Neural cell (in vitro differentiated cells): ENCODE measurements around the gene IGSF1. TPM values are rescaled to one million over a fixed set of nuclear protein-coding genes. Genes with fewer than 3 reads are reported as not detected.

Experiments used
- H2AFZ ChIP-seq: fragments of 200-600, 300-800 bp; sonication (generic), shearing (Covaris generic); 2 replicates; pipeline ENCODE4 v1.6.0; 2014; ENCODE audit warnings: low read depth, mild to moderate bottlenecking, antibody characterized with exemption, low read length, moderate library complexity
- H3F3A ChIP-seq: fragments of 200-600 bp; shearing (Covaris generic); 2 replicates; pipeline ENCODE4 v1.6.1; 2016; ENCODE audit warnings: mild to moderate bottlenecking, moderate library complexity, mixed read lengths, antibody characterized with exemption, low read length; ENCODE audit not compliant: insufficient read depth, poor library complexity, severe bottlenecking
- H3K27ac ChIP-seq: fragments of 200-600, 300-800 bp; sonication (generic), shearing (Covaris generic); 2 replicates; pipeline ENCODE4 v1.5.1; 2014; ENCODE audit warnings: mild to moderate bottlenecking, low read length, moderate library complexity
- H3K27me3 ChIP-seq: fragments of 300-800, 200-600 bp; sonication (generic), shearing (Covaris generic); 2 replicates; pipeline ENCODE4 v1.6.0; 2014; ENCODE audit warnings: mild to moderate bottlenecking, low read depth, low read length, moderate library complexity; ENCODE audit not compliant: insufficient read depth
- H3K36me3 ChIP-seq: fragments of 300-800, 200-600 bp; sonication (generic), shearing (Covaris generic); 2 replicates; pipeline ENCODE4 v1.5.1; 2014; ENCODE audit warnings: mild to moderate bottlenecking, antibody characterized with exemption, low read length, moderate library complexity; ENCODE audit not compliant: insufficient read depth
- H3K4me2 ChIP-seq: fragments of 300-800, 200-600 bp; sonication (generic), shearing (Covaris generic); 2 replicates; pipeline ENCODE4 v1.6.0; 2014; ENCODE audit warnings: mild to moderate bottlenecking, low read length
- H3K4me3 ChIP-seq: fragments of 300-800, 200-600 bp; sonication (generic), shearing (Covaris generic); 2 replicates; pipeline ENCODE4 v1.5.1; 2014; ENCODE audit warnings: mild to moderate bottlenecking, low read length, moderate library complexity
- H3K79me2 ChIP-seq: fragments of 200-600 bp; shearing (Covaris generic); replicated peaks from 2 replicates; pipeline ENCODE4 v1.6.0; 2014; ENCODE audit warnings: mild to moderate bottlenecking, low read length, moderate library complexity; ENCODE audit not compliant: insufficient read depth
- H3K9ac ChIP-seq: fragments of 300-800, 200-600 bp; sonication (generic), shearing (Covaris generic); 2 replicates; pipeline ENCODE4 v1.6.1; 2016; ENCODE audit warnings: mild to moderate bottlenecking, low read length, mixed read lengths
- H3K9me2 ChIP-seq: fragments of 200-600 bp; shearing (Covaris generic); 2 replicates; pipeline ENCODE4 v1.6.1; 2016; ENCODE audit warnings: mild to moderate bottlenecking, low read length, mixed read lengths; ENCODE audit not compliant: insufficient read depth
- H3K9me3 ChIP-seq: fragments of 200-600, 300-800 bp; sonication (generic), shearing (Covaris generic); 2 replicates; pipeline ENCODE4 v1.6.1; 2016; ENCODE audit warnings: mild to moderate bottlenecking, mixed run types, low read length, moderate library complexity, mixed read lengths
- H4K20me1 ChIP-seq: fragments of 200-600 bp; shearing (Covaris generic); 2 replicates; pipeline ENCODE4 v1.6.1; 2016; ENCODE audit warnings: mild to moderate bottlenecking, mixed run types; ENCODE audit not compliant: insufficient read depth
- EP300 ChIP-seq: fragments of 450-650 bp; conservative IDR thresholded peaks from 2 replicates; pipeline ENCODE4 v1.6.1; 2014; ENCODE audit warnings: antibody characterized with exemption, mild to moderate bottlenecking, moderate library complexity; ENCODE audit not compliant: poor library complexity, severe bottlenecking
- EZH2 ChIP-seq: fragments of 200-600, 300-800 bp; shearing (Covaris generic), sonication (generic); IDR thresholded peaks from 2 replicates; pipeline ENCODE4 v1.6.1; 2014; ENCODE audit warnings: antibody characterized with exemption, low read length, borderline replicate concordance, mild to moderate bottlenecking; ENCODE audit not compliant: insufficient read depth, poor library complexity, severe bottlenecking
- MXI1 ChIP-seq: fragments of 450-650 bp; conservative IDR thresholded peaks from 2 replicates; pipeline ENCODE4 v1.6.1; 2014; ENCODE audit warnings: antibody characterized with exemption, mild to moderate bottlenecking; ENCODE audit not compliant: poor library complexity, severe bottlenecking
- POLR2AphosphoS5 ChIP-seq: IDR thresholded peaks from 2 replicates; pipeline ENCODE4 v1.6.1; 2012
- RAD21 ChIP-seq: fragments of 450-650 bp; conservative IDR thresholded peaks from 2 replicates; pipeline ENCODE4 v1.6.1; 2014; ENCODE audit warnings: antibody characterized with exemption, mild to moderate bottlenecking, moderate library complexity
- TAF1 ChIP-seq: IDR thresholded peaks from 2 replicates; pipeline ENCODE4 v1.6.1; 2012; ENCODE audit warnings: low read depth
- polyA plus RNA-seq: library from polyadenylated mRNA; depleted of rRNA; stranded (reverse); fragments of >200 nt; gene quantifications from 2 replicates; pipeline ENCODE4 v1.2.3, GENCODE V29; 2014
- TF ChIP-seq, protein P1 (sequence below): fragments of 450-650 bp; IDR thresholded peaks from 2 replicates; pipeline ENCODE4 v1.5.1; 2014; ENCODE audit warnings: antibody characterized with exemption, mild to moderate bottlenecking, moderate library complexity; ENCODE audit not compliant: poor library complexity, severe bottlenecking
- TF ChIP-seq, protein P2 (sequence below): IDR thresholded peaks from 2 replicates; pipeline ENCODE4 v1.6.1; 2012; ENCODE audit warnings: borderline replicate concordance

The IGSF1 gene
- polyA plus RNA-seq, 1 donor from 2014 or later = 2.6 TPM

DNA sequence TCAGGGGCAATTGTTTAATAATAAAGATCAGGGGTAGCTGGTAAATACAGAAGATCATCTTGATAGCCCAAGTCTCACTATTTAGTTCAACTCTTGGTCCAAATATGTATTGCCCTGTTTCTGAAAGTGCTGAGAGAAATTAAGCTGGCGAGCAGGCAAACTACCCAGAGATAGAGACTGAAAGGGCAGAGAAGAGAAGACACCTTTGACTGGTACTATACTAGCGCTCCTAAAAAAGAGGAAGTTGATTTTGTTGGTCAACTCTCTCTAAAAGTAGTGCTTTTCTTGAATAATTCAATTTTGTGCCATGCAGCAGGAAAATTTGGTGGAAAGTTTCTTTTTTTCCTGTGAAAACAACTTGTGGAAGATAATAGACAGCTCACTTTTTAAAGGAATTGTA lies 64.0 kb downstream of the IGSF1 start:
- TF ChIP-seq EP300 (no peak), RAD21 (no peak), MXI1 (no peak), POLR2AphosphoS5 (no peak), TAF1 (no peak), EZH2 (no peak)
- TF ChIP-seq, protein P1, sequence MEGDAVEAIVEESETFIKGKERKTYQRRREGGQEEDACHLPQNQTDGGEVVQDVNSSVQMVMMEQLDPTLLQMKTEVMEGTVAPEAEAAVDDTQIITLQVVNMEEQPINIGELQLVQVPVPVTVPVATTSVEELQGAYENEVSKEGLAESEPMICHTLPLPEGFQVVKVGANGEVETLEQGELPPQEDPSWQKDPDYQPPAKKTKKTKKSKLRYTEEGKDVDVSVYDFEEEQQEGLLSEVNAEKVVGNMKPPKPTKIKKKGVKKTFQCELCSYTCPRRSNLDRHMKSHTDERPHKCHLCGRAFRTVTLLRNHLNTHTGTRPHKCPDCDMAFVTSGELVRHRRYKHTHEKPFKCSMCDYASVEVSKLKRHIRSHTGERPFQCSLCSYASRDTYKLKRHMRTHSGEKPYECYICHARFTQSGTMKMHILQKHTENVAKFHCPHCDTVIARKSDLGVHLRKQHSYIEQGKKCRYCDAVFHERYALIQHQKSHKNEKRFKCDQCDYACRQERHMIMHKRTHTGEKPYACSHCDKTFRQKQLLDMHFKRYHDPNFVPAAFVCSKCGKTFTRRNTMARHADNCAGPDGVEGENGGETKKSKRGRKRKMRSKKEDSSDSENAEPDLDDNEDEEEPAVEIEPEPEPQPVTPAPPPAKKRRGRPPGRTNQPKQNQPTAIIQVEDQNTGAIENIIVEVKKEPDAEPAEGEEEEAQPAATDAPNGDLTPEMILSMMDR = no peak
- TF ChIP-seq, protein P2, sequence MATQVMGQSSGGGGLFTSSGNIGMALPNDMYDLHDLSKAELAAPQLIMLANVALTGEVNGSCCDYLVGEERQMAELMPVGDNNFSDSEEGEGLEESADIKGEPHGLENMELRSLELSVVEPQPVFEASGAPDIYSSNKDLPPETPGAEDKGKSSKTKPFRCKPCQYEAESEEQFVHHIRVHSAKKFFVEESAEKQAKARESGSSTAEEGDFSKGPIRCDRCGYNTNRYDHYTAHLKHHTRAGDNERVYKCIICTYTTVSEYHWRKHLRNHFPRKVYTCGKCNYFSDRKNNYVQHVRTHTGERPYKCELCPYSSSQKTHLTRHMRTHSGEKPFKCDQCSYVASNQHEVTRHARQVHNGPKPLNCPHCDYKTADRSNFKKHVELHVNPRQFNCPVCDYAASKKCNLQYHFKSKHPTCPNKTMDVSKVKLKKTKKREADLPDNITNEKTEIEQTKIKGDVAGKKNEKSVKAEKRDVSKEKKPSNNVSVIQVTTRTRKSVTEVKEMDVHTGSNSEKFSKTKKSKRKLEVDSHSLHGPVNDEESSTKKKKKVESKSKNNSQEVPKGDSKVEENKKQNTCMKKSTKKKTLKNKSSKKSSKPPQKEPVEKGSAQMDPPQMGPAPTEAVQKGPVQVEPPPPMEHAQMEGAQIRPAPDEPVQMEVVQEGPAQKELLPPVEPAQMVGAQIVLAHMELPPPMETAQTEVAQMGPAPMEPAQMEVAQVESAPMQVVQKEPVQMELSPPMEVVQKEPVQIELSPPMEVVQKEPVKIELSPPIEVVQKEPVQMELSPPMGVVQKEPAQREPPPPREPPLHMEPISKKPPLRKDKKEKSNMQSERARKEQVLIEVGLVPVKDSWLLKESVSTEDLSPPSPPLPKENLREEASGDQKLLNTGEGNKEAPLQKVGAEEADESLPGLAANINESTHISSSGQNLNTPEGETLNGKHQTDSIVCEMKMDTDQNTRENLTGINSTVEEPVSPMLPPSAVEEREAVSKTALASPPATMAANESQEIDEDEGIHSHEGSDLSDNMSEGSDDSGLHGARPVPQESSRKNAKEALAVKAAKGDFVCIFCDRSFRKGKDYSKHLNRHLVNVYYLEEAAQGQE = no peak

More for the DNA sequence above, 64.0 kb downstream of the IGSF1 start:
- Histone ChIP-seq H3K9me3 (no peaks in the 10 kb centered on the region), H3F3A (no peaks in the 10 kb centered on the region), H3K27ac (no peak overlapping the region), H3K79me2 (no peaks in the 10 kb centered on the region), H2AFZ (no peak overlapping the region), H3K4me3 (no peak overlapping the region), H4K20me1 (no peaks in the 10 kb centered on the region), H3K36me3 (no peaks in the 10 kb centered on the region), H3K4me2 (no peak overlapping the region), H3K9ac (no peak overlapping the region), H3K27me3 (no peaks in the 10 kb centered on the region), H3K9me2 (no peaks in the 10 kb centered on the region)

Other genes with a start within 250 kb of the IGSF1 start
- 4.9 and 6.7 TPM in 2 replicates for gene ARHGAP36, start 231.0 kb downstream of the IGSF1 start, polyA plus RNA-seq